ENCODE results near the gene FSD1L. TPM values are rescaled to one million over a fixed set of nuclear protein-coding genes. Genes with fewer than 3 reads are reported as not detected.
A peak's percentile ranks its signal among the peaks of the same experiment; 100 is the strongest.
"Not testable (repeated sequence)": the region's sequence is repeated elsewhere in the genome, so short reads cannot be mapped to it uniquely, and the experiment has no call there.

Gene FSD1L
- total RNA-seq, 1 donor from 2014 or later: 3.2 TPM

DNA sequence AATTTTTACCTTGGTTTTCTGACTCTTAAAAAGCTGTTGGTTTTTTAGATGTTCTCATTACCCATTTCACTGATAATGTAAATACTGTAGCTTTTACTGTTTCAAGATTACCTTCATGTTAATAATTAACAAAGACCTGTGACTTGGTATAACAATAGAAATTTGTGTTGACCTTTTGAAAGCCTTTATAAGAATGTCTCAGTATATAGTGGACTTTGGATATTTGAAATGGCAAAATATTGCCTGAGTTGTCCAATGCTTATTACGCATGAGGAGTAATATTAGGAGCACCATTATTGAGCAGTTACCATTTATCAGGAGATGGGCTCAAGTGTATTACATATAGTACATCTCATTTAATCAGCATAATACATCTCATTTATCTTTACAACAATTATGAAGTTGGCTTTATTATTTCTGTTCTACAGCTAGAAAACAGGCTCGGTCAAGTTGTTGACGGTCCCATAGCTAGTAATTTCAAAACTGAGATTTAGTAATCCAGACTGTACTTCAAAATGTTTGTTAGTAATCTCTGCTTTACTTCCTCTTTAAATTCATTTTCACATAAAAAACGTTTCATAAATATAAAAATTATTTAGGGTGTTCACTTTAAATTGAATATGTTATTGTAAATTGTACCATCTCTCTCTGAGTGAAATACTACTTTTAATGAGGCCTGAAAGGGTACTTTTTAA is 59.4 kb downstream of the FSD1L start:
- no peaks in the 10 kb centered on the region for H3K9me3 Mint-ChIP-seq
- H3K27me3 Mint-ChIP-seq (ENCODE audit: low read depth): no peaks in the 10 kb centered on the region
- H3K4me3 Mint-ChIP-seq (ENCODE audit: low read depth): no peak overlapping the region
- intact Hi-C loops (cut with micrococcal nuclease): no loop called here
- no peak overlapping the region for H3K27ac Mint-ChIP-seq
- peaks cover 9% of the 10 kb centered on the region for H3K4me1 Mint-ChIP-seq (ENCODE audit: low read depth)
- no peaks in the 10 kb centered on the region for H3K36me3 Mint-ChIP-seq (ENCODE audit: low read depth)
- no peak for DNase-seq (ENCODE audit: low spot score)

DNA sequence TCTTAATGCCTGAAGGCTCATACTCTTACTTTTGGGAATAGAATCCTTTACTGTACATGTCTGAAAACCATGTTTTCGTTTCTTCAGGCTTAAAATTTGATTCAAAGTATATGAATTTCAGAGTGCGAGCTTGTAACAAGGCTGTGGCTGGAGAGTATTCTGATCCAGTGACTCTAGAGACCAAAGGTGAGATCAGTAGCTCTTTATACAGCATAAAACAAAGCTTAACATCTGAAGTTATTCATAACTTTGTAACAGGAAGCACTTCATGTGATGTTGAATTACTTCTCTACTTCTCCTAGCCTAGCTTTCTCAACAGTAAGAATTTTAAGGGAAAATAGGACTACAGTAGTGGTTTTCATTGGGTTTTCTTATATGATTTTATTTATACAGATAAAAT is 60.7 kb downstream of the FSD1L start:
- intact Hi-C loops (cut with micrococcal nuclease): no loop called here
- H3K4me3 Mint-ChIP-seq (ENCODE audit: low read depth): no peak overlapping the region

DNA sequence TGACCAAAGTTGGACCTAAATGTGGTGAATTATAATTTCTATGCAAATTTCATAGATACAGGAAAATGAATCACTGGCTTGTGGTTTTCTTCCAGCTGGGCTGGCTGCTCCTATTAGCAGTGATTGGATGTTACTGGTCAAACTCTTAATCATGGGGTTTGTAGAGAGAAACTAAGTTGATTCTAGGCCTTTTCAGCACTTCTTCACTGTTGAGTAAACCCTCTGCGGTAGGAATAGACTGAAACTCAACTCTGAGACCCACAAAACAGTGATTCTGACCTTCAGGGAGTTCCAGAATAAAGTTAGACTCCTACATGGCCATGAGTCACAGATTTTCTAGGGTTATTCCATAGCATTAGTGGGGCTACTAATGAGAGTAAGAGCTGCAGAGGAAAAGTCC is 62.2 kb downstream of the FSD1L start:
- Mint-ChIP-seq H3K27ac (no peak overlapping the region), H3K4me3 (ENCODE audit: low read depth) (no peak overlapping the region), H3K27me3 (ENCODE audit: low read depth) (no peaks in the 10 kb centered on the region), H3K9me3 (no peaks in the 10 kb centered on the region), H3K4me1 (ENCODE audit: low read depth) (peaks cover 4% of the 10 kb centered on the region), H3K36me3 (ENCODE audit: low read depth) (no peaks in the 10 kb centered on the region)
- intact Hi-C loops (cut with micrococcal nuclease): no loop called here
- DNase-seq (ENCODE audit: low spot score): no peak

More for the DNA sequence above, 60.7 kb downstream of the FSD1L start:
- no peak for DNase-seq (ENCODE audit: low spot score)
- H3K36me3 Mint-ChIP-seq (ENCODE audit: low read depth): no peaks in the 10 kb centered on the region
- H3K4me1 Mint-ChIP-seq (ENCODE audit: low read depth): peaks cover 9% of the 10 kb centered on the region
- no peaks in the 10 kb centered on the region for H3K27me3 Mint-ChIP-seq (ENCODE audit: low read depth)
- no peak overlapping the region for H3K27ac Mint-ChIP-seq
- no peaks in the 10 kb centered on the region for H3K9me3 Mint-ChIP-seq

DNA sequence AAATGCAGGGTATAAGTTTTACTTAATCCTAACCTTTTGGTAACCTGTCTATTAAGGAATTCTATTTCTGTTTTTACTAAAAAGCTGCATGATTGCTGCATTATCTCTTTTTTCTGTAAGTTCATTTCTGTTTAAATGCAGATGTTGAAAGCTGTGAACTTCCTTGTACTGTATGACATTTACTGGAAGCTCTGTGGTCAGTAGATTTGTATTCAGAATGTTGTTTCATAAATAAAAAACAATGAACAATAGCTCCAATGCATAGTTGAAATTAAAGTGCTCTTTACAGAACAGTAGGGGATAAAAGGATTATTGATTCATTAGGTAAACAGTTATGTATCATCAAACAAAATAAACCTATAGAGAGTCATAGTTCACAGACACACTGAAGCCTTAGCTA is 63.6 kb downstream of the FSD1L start:
- DNase-seq (ENCODE audit: low spot score): no peak
- Mint-ChIP-seq H3K27me3 (ENCODE audit: low read depth) (no peaks in the 10 kb centered on the region), H3K27ac (no peak overlapping the region), H3K4me1 (ENCODE audit: low read depth) (peaks cover 4% of the 10 kb centered on the region), H3K9me3 (no peaks in the 10 kb centered on the region), H3K36me3 (ENCODE audit: low read depth) (no peaks in the 10 kb centered on the region), H3K4me3 (ENCODE audit: low read depth) (no peak overlapping the region)
- intact Hi-C loops (cut with micrococcal nuclease): no loop called here

DNA sequence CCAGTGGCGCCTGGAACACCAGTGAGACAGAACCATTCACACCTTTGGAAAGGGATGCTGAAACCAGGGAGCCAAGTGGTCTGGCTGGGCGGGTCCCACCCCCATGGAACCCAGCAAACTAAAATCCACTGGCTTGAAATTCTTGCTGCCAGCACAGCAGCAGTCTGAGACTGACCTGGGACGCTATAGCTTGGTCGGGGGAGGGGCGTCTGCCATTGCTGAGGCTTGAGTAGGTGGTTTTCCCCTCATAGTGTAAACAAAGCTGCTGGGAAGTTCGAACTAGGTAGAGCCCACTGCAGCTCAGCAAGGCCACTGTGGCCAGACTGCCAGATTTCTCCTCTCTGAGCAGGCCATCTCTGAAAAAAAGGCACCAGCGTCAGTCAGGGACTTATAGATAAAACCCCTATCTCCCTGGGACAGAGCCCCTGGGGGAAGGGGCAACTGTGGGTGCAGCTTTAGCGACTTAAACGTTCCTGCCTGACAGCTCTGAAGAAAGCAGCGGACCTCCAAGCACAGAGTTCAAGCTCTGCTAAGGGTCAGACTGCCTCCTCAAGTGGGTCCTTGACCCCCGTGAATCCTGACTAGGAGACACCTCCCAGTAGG is 68.1 kb downstream of the FSD1L start:
- no peaks in the 10 kb centered on the region for H3K4me1 Mint-ChIP-seq (ENCODE audit: low read depth)
- H3K27me3 Mint-ChIP-seq (ENCODE audit: low read depth): no peaks in the 10 kb centered on the region
- no peaks in the 10 kb centered on the region for H3K9me3 Mint-ChIP-seq
- H3K36me3 Mint-ChIP-seq (ENCODE audit: low read depth): no peaks in the 10 kb centered on the region
- intact Hi-C loops (cut with micrococcal nuclease): no loop called here
- no peak for DNase-seq (ENCODE audit: low spot score)
- H3K27ac Mint-ChIP-seq: no peak overlapping the region
- no peak overlapping the region for H3K4me3 Mint-ChIP-seq (ENCODE audit: low read depth)

DNA sequence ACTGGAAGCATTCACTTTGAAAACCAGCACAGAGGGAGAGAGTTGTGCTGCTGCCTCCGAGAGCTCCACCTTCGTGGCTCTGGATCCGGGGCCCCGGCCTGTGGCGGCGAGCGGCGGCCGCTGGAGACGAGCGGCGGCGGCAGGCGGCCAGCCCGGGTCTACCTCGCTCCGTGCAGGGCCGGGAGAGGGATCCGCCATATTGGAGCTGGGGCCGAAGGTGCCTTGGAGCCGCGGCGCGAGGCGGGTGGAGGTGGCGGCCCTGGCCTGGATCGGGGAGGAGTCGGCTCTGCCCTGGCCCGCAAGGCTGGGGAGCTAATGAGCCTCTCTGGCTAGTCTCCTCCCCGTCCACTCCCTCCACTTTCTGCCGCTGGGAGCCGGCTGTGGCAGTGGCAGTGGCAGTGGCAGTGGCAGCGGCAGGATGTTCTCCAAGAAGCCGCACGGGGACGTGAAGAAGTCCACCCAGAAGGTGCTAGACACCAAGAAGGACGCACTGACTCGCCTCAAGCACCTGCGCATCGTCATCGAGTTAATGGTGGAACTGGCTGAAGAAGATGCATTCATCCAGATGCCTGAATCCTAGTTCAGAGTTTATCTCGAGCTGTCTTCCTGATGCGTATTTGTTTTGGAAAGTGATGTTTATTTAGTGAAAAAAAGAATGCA is 72.0 kb downstream of the FSD1L start:
- H3K4me3 Mint-ChIP-seq (ENCODE audit: low read depth); H3K27me3 Mint-ChIP-seq (ENCODE audit: low read depth); H3K27ac Mint-ChIP-seq; intact Hi-C loops (cut with micrococcal nuclease); H3K4me1 Mint-ChIP-seq (ENCODE audit: low read depth); H3K36me3 Mint-ChIP-seq (ENCODE audit: low read depth); H3K9me3 Mint-ChIP-seq: not testable (repeated sequence)
- DNase-seq (ENCODE audit: low spot score): peak; percentile 20

DNA sequence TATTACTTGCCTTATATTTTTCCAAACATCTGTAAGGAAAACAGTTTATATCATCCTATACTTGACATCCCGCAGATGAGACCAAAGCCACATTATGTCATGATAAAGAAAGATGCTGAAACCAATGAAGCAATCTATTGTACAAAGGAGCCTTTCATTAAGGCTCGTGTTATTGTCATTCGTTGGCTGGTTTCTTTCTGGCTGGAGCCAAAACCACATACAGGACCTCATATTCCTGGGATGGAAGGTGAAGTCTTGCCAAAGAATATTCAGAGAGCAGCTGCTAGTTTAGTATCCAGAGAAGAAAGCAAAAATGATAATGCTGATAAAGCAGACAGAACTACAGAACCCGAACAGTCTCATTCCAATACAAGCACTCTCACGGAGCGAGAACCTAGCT is 73.2 kb downstream of the FSD1L start:
- H3K4me1 Mint-ChIP-seq (ENCODE audit: low read depth); H3K36me3 Mint-ChIP-seq (ENCODE audit: low read depth); H3K27me3 Mint-ChIP-seq (ENCODE audit: low read depth); H3K9me3 Mint-ChIP-seq; H3K27ac Mint-ChIP-seq; intact Hi-C loops (cut with micrococcal nuclease); H3K4me3 Mint-ChIP-seq (ENCODE audit: low read depth); DNase-seq (ENCODE audit: low spot score): not testable (repeated sequence)

DNA sequence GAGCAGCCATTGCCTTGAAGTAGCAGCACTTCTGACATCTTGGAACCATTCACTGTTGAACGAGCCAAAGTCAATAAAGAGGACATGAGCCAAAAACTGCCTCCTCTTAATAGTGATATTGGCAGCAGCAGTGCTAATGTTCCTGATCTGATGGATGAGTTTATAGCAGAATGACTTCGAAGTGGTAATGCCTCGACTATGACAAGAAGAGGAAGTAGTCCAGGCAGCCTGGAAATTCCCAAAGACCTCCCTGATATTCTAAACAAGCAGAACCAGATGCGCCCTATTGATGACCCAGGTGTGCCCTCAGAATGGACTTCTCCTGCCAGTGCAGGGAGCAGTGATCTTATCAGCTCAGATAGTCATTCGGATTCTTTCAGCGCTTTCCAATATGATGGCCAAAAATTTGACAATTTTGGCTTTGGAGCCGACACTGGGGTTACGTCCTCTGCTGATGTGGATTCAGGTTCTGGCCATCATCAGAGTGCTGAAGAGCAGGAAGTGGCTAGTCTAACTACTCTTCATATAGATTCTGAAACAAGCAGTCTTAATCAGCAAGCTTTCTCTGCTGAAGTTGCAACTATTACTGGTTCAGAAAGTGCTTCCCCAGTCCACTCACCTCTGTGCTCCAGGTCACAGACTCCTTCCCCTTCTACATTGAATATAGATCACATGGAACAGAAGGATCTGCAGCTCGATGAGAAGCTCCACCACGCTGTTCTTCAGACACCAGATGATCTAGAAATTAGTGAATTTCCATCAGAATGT is 75.0 kb downstream of the FSD1L start:
- H3K4me3 Mint-ChIP-seq (ENCODE audit: low read depth); H3K27ac Mint-ChIP-seq; H3K27me3 Mint-ChIP-seq (ENCODE audit: low read depth); intact Hi-C loops (cut with micrococcal nuclease); H3K4me1 Mint-ChIP-seq (ENCODE audit: low read depth); DNase-seq (ENCODE audit: low spot score); H3K9me3 Mint-ChIP-seq; H3K36me3 Mint-ChIP-seq (ENCODE audit: low read depth): not testable (repeated sequence)

DNA sequence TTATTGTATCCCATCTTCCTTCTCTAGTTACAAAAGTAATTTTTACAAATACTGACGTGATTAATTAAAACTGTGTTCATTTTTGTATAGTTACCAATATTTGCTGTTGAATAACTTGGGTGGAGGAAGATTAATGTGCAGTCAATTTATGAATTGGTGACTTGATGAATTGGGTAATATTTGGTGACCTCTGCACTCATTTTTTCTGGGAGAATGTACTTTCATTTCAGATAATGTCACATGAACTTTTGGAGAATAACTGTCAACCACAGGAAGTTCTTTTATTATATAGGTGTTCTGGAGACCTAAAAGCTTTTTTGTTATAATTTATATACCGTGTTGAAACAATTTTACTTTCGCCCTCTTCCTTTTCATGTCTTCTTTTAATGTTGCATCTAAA is 83.7 kb downstream of the FSD1L start:
- no peak for DNase-seq (ENCODE audit: low spot score)
- Mint-ChIP-seq H3K9me3 (peaks cover 5% of the 10 kb centered on the region), H3K4me1 (ENCODE audit: low read depth) (peaks cover 8% of the 10 kb centered on the region), H3K36me3 (ENCODE audit: low read depth) (no peaks in the 10 kb centered on the region), H3K27ac (no peak overlapping the region), H3K4me3 (ENCODE audit: low read depth) (no peak overlapping the region), H3K27me3 (ENCODE audit: low read depth) (no peaks in the 10 kb centered on the region)
- intact Hi-C loops (cut with micrococcal nuclease): no loop called here

DNA sequence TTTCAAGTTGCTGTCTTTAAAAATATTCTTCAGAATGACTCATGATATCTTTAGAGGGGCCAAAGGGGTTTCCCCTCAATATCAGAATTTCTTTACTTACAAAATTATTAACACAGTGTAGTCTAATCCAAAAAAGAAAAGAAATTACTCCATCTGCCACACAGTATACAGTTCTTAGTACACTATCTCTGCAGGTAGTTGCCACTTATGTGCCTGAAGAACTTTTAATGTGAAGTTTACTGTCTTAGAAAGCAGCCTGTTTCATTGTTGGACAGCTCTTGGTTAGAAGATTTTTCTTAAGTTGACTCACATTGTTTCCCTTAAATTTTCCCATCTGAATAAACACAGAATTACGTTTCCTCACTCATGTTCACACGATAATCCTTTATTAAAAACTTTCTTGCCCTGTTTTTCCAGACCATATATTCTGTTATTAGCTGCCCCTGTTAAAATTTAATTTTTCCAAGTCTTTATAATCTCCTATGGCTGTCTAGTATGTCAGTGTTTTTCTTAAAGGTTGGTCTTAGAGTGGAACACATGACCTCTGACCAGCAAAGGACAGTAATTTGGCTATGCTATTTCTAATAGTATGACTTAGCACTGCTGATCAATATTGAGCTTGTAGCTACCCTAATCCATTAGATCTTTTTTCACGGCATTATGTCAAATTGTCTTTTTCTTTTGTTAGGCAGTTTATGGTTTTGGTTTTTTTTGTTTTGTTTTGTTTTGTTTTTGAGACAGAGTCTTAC is 88.3 kb downstream of the FSD1L start:
- H3K4me3 Mint-ChIP-seq (ENCODE audit: low read depth): no peak overlapping the region
- H3K27ac Mint-ChIP-seq: no peak overlapping the region
- no peak for DNase-seq (ENCODE audit: low spot score)
- H3K9me3 Mint-ChIP-seq: no peaks in the 10 kb centered on the region
- no peaks in the 10 kb centered on the region for H3K36me3 Mint-ChIP-seq (ENCODE audit: low read depth)
- intact Hi-C loops (cut with micrococcal nuclease): no loop called here
- H3K4me1 Mint-ChIP-seq (ENCODE audit: low read depth): peaks cover 8% of the 10 kb centered on the region
- H3K27me3 Mint-ChIP-seq (ENCODE audit: low read depth): peaks cover 2% of the 10 kb centered on the region

DNA sequence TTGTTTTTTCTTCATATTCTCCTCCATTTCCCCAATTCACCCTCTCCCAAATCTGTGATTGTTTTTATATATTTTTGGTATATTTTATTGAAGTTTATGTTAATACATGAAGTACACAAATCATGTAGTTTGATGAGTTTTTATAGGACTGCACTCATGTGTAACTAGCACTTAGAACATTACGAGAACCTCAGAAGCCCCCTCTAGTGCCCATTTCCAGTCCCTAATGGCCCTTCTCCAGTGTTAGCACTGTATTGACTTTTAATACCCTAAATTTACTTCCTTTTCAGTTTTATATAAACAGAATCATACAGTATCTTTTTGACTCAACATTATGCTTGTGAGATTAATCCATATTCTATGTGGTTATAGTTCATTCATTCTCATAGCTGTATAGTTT is 91.6 kb downstream of the FSD1L start:
- Mint-ChIP-seq H3K36me3 (ENCODE audit: low read depth) (no peaks in the 10 kb centered on the region), H3K27ac (no peak overlapping the region), H3K9me3 (no peaks in the 10 kb centered on the region), H3K4me3 (ENCODE audit: low read depth) (no peak overlapping the region), H3K27me3 (ENCODE audit: low read depth) (peaks cover 2% of the 10 kb centered on the region), H3K4me1 (ENCODE audit: low read depth) (peaks cover 9% of the 10 kb centered on the region)
- intact Hi-C loops (cut with micrococcal nuclease): no loop called here
- DNase-seq (ENCODE audit: low spot score): no peak

DNA sequence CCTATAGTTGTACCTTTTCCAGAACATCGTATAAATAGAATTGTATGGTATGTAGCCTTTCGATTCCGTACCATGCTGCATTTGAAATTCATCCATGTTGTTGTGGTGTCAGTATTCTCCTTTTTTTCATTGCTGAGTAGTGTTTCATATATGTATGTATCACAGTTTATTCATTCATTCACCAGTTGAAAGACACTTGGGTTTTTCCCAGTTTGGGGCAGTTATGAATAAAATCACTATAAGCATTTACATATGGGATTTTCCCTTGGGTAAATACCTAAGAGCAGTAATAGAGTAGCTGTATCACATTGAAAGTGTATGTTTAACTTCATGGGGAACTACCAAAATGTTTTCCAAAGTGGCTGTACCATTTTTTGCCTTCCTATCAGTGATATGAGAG is 94.0 kb downstream of the FSD1L start:
- H3K4me3 Mint-ChIP-seq (ENCODE audit: low read depth): no peak overlapping the region
- H3K27me3 Mint-ChIP-seq (ENCODE audit: low read depth): peaks cover 2% of the 10 kb centered on the region
- H3K36me3 Mint-ChIP-seq (ENCODE audit: low read depth): no peaks in the 10 kb centered on the region
- peaks cover 3% of the 10 kb centered on the region for H3K4me1 Mint-ChIP-seq (ENCODE audit: low read depth)
- intact Hi-C loops (cut with micrococcal nuclease): no loop called here
- H3K9me3 Mint-ChIP-seq: no peaks in the 10 kb centered on the region
- no peak for DNase-seq (ENCODE audit: low spot score)
- H3K27ac Mint-ChIP-seq: no peak overlapping the region

All from activated T-helper 2 cell treated with anti-CD3 and anti-CD28 coated beads, Interferon-gamma antibody, Interleukin-2, Interleukin-4, amounts not matched to agents 10 μg/mL and 5 μg/mL and 100 μg/mL, durations not matched to agents 14 hours and 24 hours and 36 hours (primary cell).